H9 (cell line): ENCODE results near the gene CHST15. TPM values are rescaled to one million over a fixed set of nuclear protein-coding genes. Genes with fewer than 3 reads are reported as not detected.

Source experiments
- DNase-seq: peaks from one replicate; pipeline ENCODE4 v3.0.0-alpha.2; 2017
- H2AFZ ChIP-seq: one replicate; pipeline ENCODE4 v1.6.1; 2013; ENCODE audit warnings: mild to moderate bottlenecking, low read length, control low read depth, moderate library complexity
- H2AK5ac ChIP-seq: 2 replicates; pipeline ENCODE4 v1.6.1; 2013; ENCODE audit warnings: low read length, control low read depth, mixed read lengths; ENCODE audit not compliant: insufficient read length
- H2BK120ac ChIP-seq: one replicate; pipeline ENCODE4 v1.6.1; 2013; ENCODE audit warnings: low read depth, mild to moderate bottlenecking, low read length, control low read depth, inconsistent platforms; ENCODE audit not compliant: poor library complexity, severe bottlenecking
- H2BK12ac ChIP-seq: 2 replicates; pipeline ENCODE4 v1.6.1; 2013; ENCODE audit warnings: low read length, control low read depth, mixed read lengths, low read depth; ENCODE audit not compliant: insufficient read length
- H2BK15ac ChIP-seq: 2 replicates; pipeline ENCODE4 v1.6.1; 2013; ENCODE audit warnings: low read depth, low read length, control low read depth
- H2BK20ac ChIP-seq: one replicate; pipeline ENCODE4 v1.6.1; 2013; ENCODE audit warnings: low read depth, mild to moderate bottlenecking, low read length, control low read depth, inconsistent platforms; ENCODE audit not compliant: poor library complexity, severe bottlenecking
- H2BK5ac ChIP-seq: 2 replicates; pipeline ENCODE4 v1.6.1; 2013; ENCODE audit warnings: low read length, control low read depth, mixed read lengths; ENCODE audit not compliant: insufficient read length
- H3K14ac ChIP-seq: 2 replicates; pipeline ENCODE4 v1.6.1; 2013; ENCODE audit warnings: low read length, control low read depth; ENCODE audit not compliant: insufficient read depth
- H3K18ac ChIP-seq: 2 replicates; pipeline ENCODE4 v1.6.1; 2013; ENCODE audit warnings: low read depth, mild to moderate bottlenecking, mixed read lengths, low read length, control low read depth; ENCODE audit not compliant: insufficient read length
- H3K23ac ChIP-seq: 2 replicates; pipeline ENCODE4 v1.6.1; 2013; ENCODE audit warnings: low read length, control low read depth, mixed read lengths, low read depth; ENCODE audit not compliant: insufficient read length
- H3K23me2 ChIP-seq: 2 replicates; pipeline ENCODE4 v1.6.1; 2013; ENCODE audit warnings: low read depth, mild to moderate bottlenecking, mixed read lengths, low read length, control low read depth; ENCODE audit not compliant: insufficient read length, poor library complexity, severe bottlenecking
- H3K27ac ChIP-seq: 2 replicates; pipeline ENCODE4 v1.5.1; 2013; ENCODE audit warnings: low read length, control low read depth, mixed read lengths, low read depth; ENCODE audit not compliant: insufficient read length
- H3K27me3 ChIP-seq: 2 replicates; pipeline ENCODE4 v1.6.1; 2013; ENCODE audit warnings: low read length, control low read depth, inconsistent platforms; ENCODE audit not compliant: insufficient read depth
- H3K4ac ChIP-seq: 2 replicates; pipeline ENCODE4 v1.6.1; 2013; ENCODE audit warnings: low read depth, mild to moderate bottlenecking, control low read depth, inconsistent platforms, low read length, moderate library complexity
- H3K4me1 ChIP-seq: 2 replicates; pipeline ENCODE4 v1.6.1; 2013; ENCODE audit warnings: low read length, control low read depth, inconsistent platforms; ENCODE audit not compliant: insufficient read depth
- H3K4me2 ChIP-seq: 2 replicates; pipeline ENCODE4 v1.6.1; 2013; ENCODE audit warnings: low read length, control low read depth, mixed read lengths; ENCODE audit not compliant: insufficient read length, insufficient read depth
- H3K56ac ChIP-seq: 2 replicates; pipeline ENCODE4 v1.6.1; 2013; ENCODE audit warnings: low read depth, mild to moderate bottlenecking, mixed read lengths, low read length, control low read depth; ENCODE audit not compliant: insufficient read length
- H3K79me1 ChIP-seq: 2 replicates; pipeline ENCODE4 v1.6.1; 2013; ENCODE audit warnings: low read depth, mild to moderate bottlenecking, moderate library complexity, low read length, control low read depth, inconsistent platforms; ENCODE audit not compliant: insufficient read depth, poor library complexity, severe bottlenecking
- H3K79me2 ChIP-seq: 2 replicates; pipeline ENCODE4 v1.6.1; 2013; ENCODE audit warnings: low read length, control low read depth, inconsistent platforms; ENCODE audit not compliant: insufficient read depth
- H3K9ac ChIP-seq: 2 replicates; pipeline ENCODE4 v1.6.1; 2013; ENCODE audit warnings: low read length, control low read depth, mixed read lengths; ENCODE audit not compliant: insufficient read length; ENCODE audit errors: extremely low read depth
- H3K9me3 ChIP-seq: one replicate; pipeline ENCODE4 v1.6.1; 2013; ENCODE audit warnings: low read depth, low read length, inconsistent platforms; ENCODE audit not compliant: control insufficient read depth
- H3T11ph ChIP-seq: one replicate; pipeline ENCODE4 v1.6.1; 2013; ENCODE audit warnings: mild to moderate bottlenecking, low read length, control low read depth, inconsistent platforms
- H4K20me1 ChIP-seq: one replicate; pipeline ENCODE4 v1.6.1; 2013; ENCODE audit not compliant: control insufficient read depth, insufficient read length, insufficient read depth
- H4K5ac ChIP-seq: 2 replicates; pipeline ENCODE4 v1.6.1; 2013; ENCODE audit warnings: low read depth, mild to moderate bottlenecking, mixed read lengths, low read length, control low read depth; ENCODE audit not compliant: insufficient read length
- H4K8ac ChIP-seq: replicated peaks from 2 replicates; pipeline ENCODE4 v1.6.1; 2013; ENCODE audit warnings: low read length, control low read depth, mixed read lengths, low read depth; ENCODE audit not compliant: insufficient read length
- H4K91ac ChIP-seq: 2 replicates; pipeline ENCODE4 v1.6.1; 2013; ENCODE audit warnings: low read depth, mild to moderate bottlenecking, moderate library complexity, mixed read lengths, low read length, control low read depth; ENCODE audit not compliant: insufficient read length
- H3K27ac Mint-ChIP-seq, 3 experiments: 2 replicates in 2 of 3; 3 replicates in 1 of 3; pipeline ENCODE4 v1.8.0; 2020 to 2021; ENCODE audit warnings: mixed read lengths in 3 of 3, mild to moderate bottlenecking in 1 of 3, moderate library complexity in 1 of 3
- H3K27me3 Mint-ChIP-seq: 2 replicates; pipeline ENCODE4 v1.8.0; 2021; ENCODE audit warnings: low read depth, mild to moderate bottlenecking, moderate library complexity, mixed read lengths
- H3K36me3 Mint-ChIP-seq, 3 experiments: 2 replicates in 2 of 3; 3 replicates in 1 of 3; pipeline ENCODE4 v1.8.0; 2020 to 2021; ENCODE audit warnings: low read depth in 3 of 3, mixed read lengths in 3 of 3; ENCODE audit not compliant: insufficient read depth in 1 of 3
- H3K4me1 Mint-ChIP-seq, 2 experiments: 2 replicates each; pipeline ENCODE4 v1.8.0; 2020; ENCODE audit warnings: mixed read lengths in 2 of 2
- H3K4me3 Mint-ChIP-seq, 2 experiments: 2 replicates in 1 of 2; 3 replicates in 1 of 2; pipeline ENCODE4 v1.8.0; 2020 to 2021; ENCODE audit warnings: mild to moderate bottlenecking in 2 of 2, mixed read lengths in 2 of 2, moderate library complexity in 1 of 2
- H3K9me3 Mint-ChIP-seq, 2 experiments: 2 replicates in 1 of 2; 3 replicates in 1 of 2; pipeline ENCODE4 v1.8.0; 2020; ENCODE audit warnings: mild to moderate bottlenecking in 2 of 2, mixed read lengths in 2 of 2, moderate library complexity in 1 of 2
- CTCF ChIP-seq: fragments of 200-600 bp; sonication (generic); conservative IDR thresholded peaks from 3 replicates; pipeline ENCODE4 v1.8.0; 2021; ENCODE audit warnings: antibody characterized with exemption, mild to moderate bottlenecking
- WGBS: extraction: QIAGEN DNeasy Blood & Tissue Kit; methylation state at CpG from one replicate; pipeline ENCODE4 v1.1.7; 2013; ENCODE audit warnings: missing lambda C conversion rate, low lambda C conversion rate, mixed read lengths; ENCODE audit not compliant: insufficient read length; ENCODE audit errors: extremely low coverage; 5-methylcytosine and 5-hydroxymethylcytosine counted together
- total RNA-seq: library from RNA; stranded (reverse); gene quantifications from 2 replicates; pipeline ENCODE4 v1.2.1, GENCODE V29; 2021

CHST15 gene
- total RNA-seq, 1 experiment from 2014 or later: 8.7 TPM

- no peaks in the 10 kb centered on the region for H3K79me1 ChIP-seq
- no CpG with 5 or more reads among the region's 55 CpGs for WGBS
- H3K18ac ChIP-seq: no peak overlapping the region
- no peak overlapping the region for H2BK15ac ChIP-seq
- H2BK12ac ChIP-seq: no peak overlapping the region
- H4K20me1 ChIP-seq: no peaks in the 10 kb centered on the region
- H4K5ac ChIP-seq: no peak overlapping the region
- H2BK120ac ChIP-seq: no peak overlapping the region
- no peak overlapping the region for H3K9ac ChIP-seq
- no peak for TF ChIP-seq CTCF
- H3K4ac ChIP-seq: no peak overlapping the region
- Mint-ChIP-seq H3K9me3 (peaks cover 5 to 6% of the 10 kb centered on the region in 2 experiments), H3K27ac (no peak overlapping the region), H3K4me3 (peak overlapping the region; percentile 72 to 94), H3K36me3 (peaks cover 0 to 4% (median 1%) of the 10 kb centered on the region in 3 experiments; a peak in 3 of 7 replicates), H3K4me1 (peaks cover 17 to 20% of the 10 kb centered on the region in 2 experiments), H3K27me3 (peaks cover 73% of the 10 kb centered on the region)
- H3K27me3 ChIP-seq: peaks cover 5% of the 10 kb centered on the region; the same call in 1 of the 2 replicates
- H3T11ph ChIP-seq: no peak overlapping the region
- H2AK5ac ChIP-seq: no peak overlapping the region
- DNase-seq: peak; percentile 64
- no peak overlapping the region for H4K91ac ChIP-seq
- no peak overlapping the region for H4K8ac ChIP-seq
- H3K23me2 ChIP-seq: peaks cover 19% of the 10 kb centered on the region
- no peak overlapping the region for H3K14ac ChIP-seq
- H2BK20ac ChIP-seq: no peak overlapping the region
- H3K9me3 ChIP-seq: no peaks in the 10 kb centered on the region
- H3K79me2 ChIP-seq: no peaks in the 10 kb centered on the region
- H3K23ac ChIP-seq: no peak overlapping the region
- H2AFZ ChIP-seq: no peak overlapping the region
- peak overlapping the region; percentile 44 for H3K4me2 ChIP-seq
- H2BK5ac ChIP-seq: no peak overlapping the region
- no peaks in the 10 kb centered on the region for H3K4me1 ChIP-seq
- no peak overlapping the region for H3K27ac ChIP-seq
- no peak overlapping the region for H3K56ac ChIP-seq
Observed at GRCh38 chr10:124091646-124092249, 1.6 kb downstream of the CHST15 start.
